ENCODE results near the gene ZNF263.
"Not testable (repeated sequence)": the region's sequence is repeated elsewhere in the genome, so short reads cannot be mapped to it uniquely, and the experiment has no call there.

ZNF263 gene

GRCh38 chr16:3270718-3271117, 12.6 kb upstream of the ZNF263 start:
- DNase-seq = not testable (repeated sequence)

GRCh38 chr16:3271281-3271680, 12.0 kb upstream of the ZNF263 start:
- DNase-seq = not testable (repeated sequence)

GRCh38 chr16:3274490-3274889, 8.8 kb upstream of the ZNF263 start:
- DNase-seq = no peak

GRCh38 chr16:3274947-3275346, 8.3 kb upstream of the ZNF263 start:
- DNase-seq = no peak

GRCh38 chr16:3276679-3277078, 6.6 kb upstream of the ZNF263 start:
- no peak for DNase-seq

GRCh38 chr16:3281222-3281820, 2.0 kb upstream of the ZNF263 start:
- DNase-seq = no peak

- peak; percentile 82 to 94 (median 92) for DNase-seq
Measured at GRCh38 chr16:3282103-3282729, 1.1 kb upstream of the ZNF263 start.

- DNase-seq = no peak
Measured at GRCh38 chr16:3283543-3284447, 504 bp downstream of the ZNF263 start.

- DNase-seq = no peak
Measured at GRCh38 chr16:3285131-3285530, 1.8 kb downstream of the ZNF263 start.

- DNase-seq = peak in 1 of 3 experiments; percentile 5
Measured at GRCh38 chr16:3289998-3290673, 6.8 kb downstream of the ZNF263 start.

GRCh38 chr16:3292604-3293003, 9.3 kb downstream of the ZNF263 start:
- no peak for DNase-seq

- no peak for DNase-seq
Measured at GRCh38 chr16:3295209-3295608, 11.9 kb downstream of the ZNF263 start.

- no peak for DNase-seq
Measured at GRCh38 chr16:3295783-3296182, 12.5 kb downstream of the ZNF263 start.

- peak in 1 of 3 experiments; percentile 33 for DNase-seq
Measured at GRCh38 chr16:3304370-3304769, 21.1 kb downstream of the ZNF263 start.

GRCh38 chr16:3305109-3306068, 22.1 kb downstream of the ZNF263 start, which contains the start of the genes TIGD7 and ZNF75A:
Gene TIGD7, minus strand, starts transcription at chr16:3305430. Its CDS starts 4,816 bp downstream, at chr16:3300614.
Gene ZNF75A, plus strand, starts transcription at chr16:3305497. Its CDS starts 2,932 bp downstream, at chr16:3308429.
- DNase-seq = peak; percentile 73 to 93 (median 92)

- DNase-seq = no peak
Measured at GRCh38 chr16:3306078-3306477, 22.8 kb downstream of the ZNF263 start.

- DNase-seq = no peak
Measured at GRCh38 chr16:3311496-3311895, 28.2 kb downstream of the ZNF263 start.

GRCh38 chr16:3317315-3317999, 34.2 kb downstream of the ZNF263 start:
- peak in 1 of 3 experiments; percentile 38 for DNase-seq

GRCh38 chr16:3321816-3322215, 38.5 kb downstream of the ZNF263 start:
- no peak for DNase-seq

GRCh38 chr16:3327514-3327913, 44.2 kb downstream of the ZNF263 start:
- no peak for DNase-seq

GRCh38 chr16:3328104-3328503, 44.8 kb downstream of the ZNF263 start:
- no peak for DNase-seq

All from NCI-H1417 (cell line).